Astrocyte (in vitro differentiated cells and primary cell): Measurements from ENCODE around the gene SLC27A2.

Experiments
- CTCF ChIP-seq: IDR thresholded peaks from 2 replicates; pipeline ENCODE4 v1.5.1; 2011; ENCODE audit warnings: low read depth, mild to moderate bottlenecking, inconsistent platforms, low read length, moderate library complexity; ENCODE audit not compliant: insufficient read depth
- EZH2 ChIP-seq: IDR thresholded peaks from 2 replicates; pipeline ENCODE4 v1.6.1; 2012; ENCODE audit warnings: mild to moderate bottlenecking, low read length, inconsistent platforms; ENCODE audit not compliant: insufficient read depth

DNA sequence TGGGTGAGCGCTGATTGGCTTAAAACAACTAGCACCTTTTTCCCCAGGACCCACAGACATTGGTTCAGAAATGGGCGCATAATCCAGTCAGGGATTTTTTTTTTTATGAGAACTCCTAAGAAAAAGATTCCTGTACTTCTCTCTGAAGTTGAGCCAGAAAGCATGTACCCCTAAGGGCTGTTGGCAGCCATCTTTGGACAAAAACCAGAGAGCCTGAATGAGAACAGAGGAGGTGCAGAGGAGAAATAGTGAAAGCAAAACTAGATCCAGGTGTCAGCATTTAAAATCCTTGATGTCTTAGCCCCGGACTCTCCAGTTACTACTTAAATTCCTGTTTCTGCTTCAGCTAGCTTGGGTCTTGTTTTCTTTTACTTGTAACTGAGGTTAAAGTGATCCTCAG lies 1.9 kb upstream of the SLC27A2 start:
- no peak for TF ChIP-seq EZH2
- no peak for TF ChIP-seq CTCF
